Activated CD8-positive, alpha-beta memory T cell treated with anti-CD3 and anti-CD28 coated beads, Interleukin-2, amount 50 U/mL, for 1 hour (primary cell): ENCODE results near the gene KIF18B.

Source experiments
- DNase-seq: peaks from one replicate; pipeline ENCODE4 v3.0.0-alpha.2; 2020; ENCODE audit errors: extremely low read depth

Gene KIF18B

GRCh38 chr17:44919411-44919810 lies 28.2 kb downstream of the KIF18B start:
- DNase-seq, result no peak

- no peak for DNase-seq
These were observed 29.6 kb downstream of the KIF18B start for GRCh38 chr17:44918006-44918405.

- DNase-seq, result no peak
These were observed 30.1 kb downstream of the KIF18B start for GRCh38 chr17:44917456-44917855.

GRCh38 chr17:44916781-44917241 lies 30.8 kb downstream of the KIF18B start:
- DNase-seq, result no peak

- DNase-seq, result no peak
These were observed 31.5 kb downstream of the KIF18B start for GRCh38 chr17:44915862-44916780.

- DNase-seq, result no peak
These were observed 32.2 kb downstream of the KIF18B start, which contains the start of gene GFAP for GRCh38 chr17:44915321-44915726. TSS of gene GFAP (minus strand) at chr17:44915500. CDS start at chr17:44915486, 14 bp downstream.

GRCh38 chr17:44914698-44915271 lies 32.8 kb downstream of the KIF18B start:
- DNase-seq, result no peak

GRCh38 chr17:44914148-44914547 lies 33.4 kb downstream of the KIF18B start:
- no peak for DNase-seq

- DNase-seq, result no peak
These were observed 33.9 kb downstream of the KIF18B start for GRCh38 chr17:44913676-44914075.

- no peak for DNase-seq
These were observed 34.6 kb downstream of the KIF18B start for GRCh38 chr17:44912763-44913544.

- no peak for DNase-seq
These were observed 36.2 kb downstream of the KIF18B start for GRCh38 chr17:44911133-44912001.

- no peak for DNase-seq
These were observed 37.1 kb downstream of the KIF18B start for GRCh38 chr17:44910231-44911106.

- DNase-seq, result no peak
These were observed 37.9 kb downstream of the KIF18B start for GRCh38 chr17:44909681-44910144.

GRCh38 chr17:44908761-44909326 lies 38.7 kb downstream of the KIF18B start:
- no peak for DNase-seq

- no peak for DNase-seq
These were observed 39.7 kb downstream of the KIF18B start for GRCh38 chr17:44907729-44908470.

GRCh38 chr17:44906763-44907728 lies 40.5 kb downstream of the KIF18B start:
- no peak for DNase-seq

- no peak for DNase-seq
These were observed 41.4 kb downstream of the KIF18B start for GRCh38 chr17:44906010-44906646.
